HG03558 (cell line): Measurements from ENCODE around the gene TBC1D10B.

Source experiments
- ATAC-seq: cut with Tn5 transposase; IDR thresholded peaks from one replicate; pipeline ENCODE4 v1.9.1; 2021; ENCODE audit warnings: moderate number of reproducible peaks; ENCODE audit not compliant: unreplicated experiment; ENCODE audit errors: extremely low read depth

TBC1D10B gene

GRCh38 chr16:30370456-30371247 is at the start of gene TBC1D10B:
TBC1D10B (minus strand) TSS chr16:30370494; CDS start chr16:30370183, 311 bp downstream.
- peak; percentile 49 for ATAC-seq

- ATAC-seq: no peak
Measured at GRCh38 chr16:30418350-30419181, 48.3 kb upstream of the TBC1D10B start.

GRCh38 chr16:30417529-30418349 is 47.4 kb upstream of the TBC1D10B start:
- ATAC-seq: peak; percentile 61

GRCh38 chr16:30416624-30417528 is 46.6 kb upstream of the TBC1D10B start:
- ATAC-seq: no peak

- no peak for ATAC-seq
Measured at GRCh38 chr16:30416047-30416603, 45.8 kb upstream of the TBC1D10B start.

- ATAC-seq: no peak
Measured at GRCh38 chr16:30414159-30414558, 43.9 kb upstream of the TBC1D10B start.

GRCh38 chr16:30413112-30413806 is 43.0 kb upstream of the TBC1D10B start:
- no peak for ATAC-seq

- ATAC-seq: no peak
Measured at GRCh38 chr16:30409125-30410060, 39.1 kb upstream of the TBC1D10B start.

- no peak for ATAC-seq
Measured at GRCh38 chr16:30407804-30408534, 37.7 kb upstream of the TBC1D10B start.

GRCh38 chr16:30407102-30407803 is 37.0 kb upstream of the TBC1D10B start, which contains the start of gene ZNF771:
ZNF771 (plus strand) TSS chr16:30407606; CDS start chr16:30408054, 448 bp downstream.
- no peak for ATAC-seq

GRCh38 chr16:30406795-30407101 is 36.5 kb upstream of the TBC1D10B start:
- ATAC-seq: no peak

- ATAC-seq: no peak
Measured at GRCh38 chr16:30401768-30402425, 31.6 kb upstream of the TBC1D10B start.

GRCh38 chr16:30399435-30400186 is 29.3 kb upstream of the TBC1D10B start:
- ATAC-seq: no peak

GRCh38 chr16:30398661-30399434 is 28.6 kb upstream of the TBC1D10B start:
- no peak for ATAC-seq
